OCI-LY1 (cell line): ENCODE results near the gene PSD2.

Source experiments
- CTCF ChIP-seq: fragments of 200-600 bp; sonication (generic), shearing (Covaris generic); IDR thresholded peaks from 2 replicates; pipeline ENCODE4 v1.5.1; 2017; ENCODE audit warnings: mild to moderate bottlenecking, antibody characterized with exemption, low read length, moderate library complexity, mixed read lengths
- EZH2 ChIP-seq: fragments of 200-600 bp; sonication (generic), shearing (Covaris generic); IDR thresholded peaks from 2 replicates; pipeline ENCODE4 v1.8.0; 2017; ENCODE audit warnings: borderline replicate concordance, mixed run types, mild to moderate bottlenecking, antibody characterized with exemption, low read length, moderate library complexity, mixed read lengths

- no peak for TF ChIP-seq CTCF
- no peak for TF ChIP-seq EZH2
Observed at GRCh38 chr5:139795074-139796001, at the start of gene PSD2.
